K562 (cell line): ENCODE results near the gene TFPI. TPM values are rescaled to one million over a fixed set of nuclear protein-coding genes. Genes with fewer than 3 reads are reported as not detected.

Experiments used
- ATAC-seq: fragments of 200-7000 bp; cut with Tn5 transposase; 3 replicates; pipeline ENCODE4 v1.9.1; 2020; ENCODE audit warnings: moderate library complexity
- BruUV-seq: library from RNA; stranded (reverse); fragments of 400-500 nt; replicated peaks from 2 replicates; lab custom pipeline; 2021; lab: Mats Ljungman, UMichigan
- CTCF ChIA-PET: fragments of 300-600 bp; formaldehyde crosslinking; extraction: SDS; loops from one replicate; lab custom pipeline; 2021; ENCODE audit warnings: low intra/inter-chr PET ratio; lab: Yijun Ruan, JAX
- POLR2A ChIA-PET: fragments of 300-600, 350-650 bp; sonication (Branson Sonifier 250); formaldehyde crosslinking; extraction: SDS; loops from one replicate; lab custom pipeline; 2021; ENCODE audit warnings: antibody characterized with exemption, inconsistent platforms; lab: Yijun Ruan, JAX
- DNase-seq, 4 experiments: peaks; one replicate each; pipeline versions ENCODE4 v3.0.0 to v3.0.0-alpha.2; 2011 to 2018; ENCODE audit warnings: low spot score in 3 of 4, mixed read lengths in 3 of 4; ENCODE audit errors: extremely low read depth in 1 of 4
- FAIRE-seq: peaks from 2 replicates; lab custom pipeline; 2011; peaks lifted over from hg19 to GRCh38; lab: Jason Lieb, UNC
- H2AFZ ChIP-seq: 2 replicates; pipeline ENCODE4 v1.6.0; 2011; ENCODE audit warnings: low read depth, low read length, control low read depth, inconsistent platforms
- H3K27ac ChIP-seq: fragments of 200-600 bp; 3 replicates; pipeline ENCODE4 v1.8.0; 2011; ENCODE audit warnings: low read depth, mild to moderate bottlenecking, control low read depth, inconsistent platforms, low read length, moderate library complexity, mixed read lengths; ENCODE audit errors: extremely low read depth
- H3K27me3 ChIP-seq, 2 experiments: fragments of 300-600 bp in 1 of 2; 2 replicates in 1 of 2; 3 replicates in 1 of 2; pipeline versions ENCODE4 v1.6.0 to v1.8.0; 2011; ENCODE audit warnings: inconsistent platforms in 2 of 2, low read length in 2 of 2, mild to moderate bottlenecking in 1 of 2, mixed read lengths in 1 of 2, moderate library complexity in 1 of 2; ENCODE audit not compliant: control insufficient read depth in 2 of 2, insufficient read depth in 2 of 2
- H3K36me3 ChIP-seq: fragments of 300-600 bp; 3 replicates; pipeline ENCODE4 v1.8.0; 2011; ENCODE audit warnings: mild to moderate bottlenecking, low read length, inconsistent platforms; ENCODE audit not compliant: control insufficient read depth, insufficient read depth
- H3K4me1 ChIP-seq, 2 experiments: fragments of 200-600 bp in 1 of 2; replicated peaks in 1 of 2; 2 replicates in 1 of 2; 3 replicates in 1 of 2; pipeline versions ENCODE4 v1.5.1 to v1.8.0; 2011; ENCODE audit warnings: inconsistent platforms in 2 of 2, low read length in 2 of 2, mild to moderate bottlenecking in 1 of 2, mixed read lengths in 1 of 2, moderate library complexity in 1 of 2; ENCODE audit not compliant: control insufficient read depth in 2 of 2, insufficient read depth in 2 of 2
- H3K4me2 ChIP-seq: 2 replicates; pipeline ENCODE4 v1.6.1; 2011; ENCODE audit warnings: low read length, control low read depth, inconsistent platforms, mixed read lengths; ENCODE audit not compliant: insufficient read depth
- H3K4me3 ChIP-seq: fragments of 200-600 bp; sonication (generic), shearing (Covaris generic); 2 replicates; pipeline ENCODE4 v1.5.1; 2016; ENCODE audit warnings: control low read depth, inconsistent platforms
- H3K79me2 ChIP-seq: fragments of 200-600 bp; 3 replicates; pipeline ENCODE4 v1.8.0; 2011; ENCODE audit warnings: low read length, inconsistent platforms; ENCODE audit not compliant: control insufficient read depth, insufficient read depth
- H3K9ac ChIP-seq, 2 experiments: 2 replicates each; pipeline versions ENCODE4 v1.6.0 to v1.6.1; 2011; ENCODE audit warnings: low read depth in 2 of 2, low read length in 2 of 2, control low read depth in 1 of 2, inconsistent platforms in 1 of 2, mild to moderate bottlenecking in 1 of 2, mixed read lengths in 1 of 2; ENCODE audit not compliant: insufficient read depth in 1 of 2
- H3K9me1 ChIP-seq: one replicate; pipeline ENCODE4 v1.6.0; 2011; ENCODE audit warnings: inconsistent platforms, mild to moderate bottlenecking, low read length, moderate library complexity; ENCODE audit not compliant: control insufficient read depth, insufficient read depth
- H3K9me3 ChIP-seq: replicated peaks from 2 replicates; pipeline ENCODE4 v1.5.1; 2011; ENCODE audit warnings: low read depth, low read length, inconsistent platforms; ENCODE audit not compliant: control insufficient read depth, insufficient read depth
- H4K20me1 ChIP-seq: replicated peaks from 2 replicates; pipeline ENCODE4 v1.6.1; 2011; ENCODE audit warnings: low read length, inconsistent platforms, mixed read lengths; ENCODE audit not compliant: control insufficient read depth, insufficient read depth
- ARID1B ChIP-seq: fragments of 450-650 bp; IDR thresholded peaks from 2 replicates; pipeline ENCODE4 v1.6.1; 2016; ENCODE audit warnings: antibody characterized with exemption, mild to moderate bottlenecking, inconsistent platforms
- CEBPG ChIP-seq, 3 experiments: fragments of 200-800 bp in 1 of 3; sonication (Bioruptor generic) in 1 of 3; sonication (generic) in 1 of 3; formaldehyde crosslinking in 1 of 3; IDR thresholded peaks in 2 of 3; conservative IDR thresholded peaks in 1 of 3; 2 replicates each; pipeline versions ENCODE4 v1.6.1 to v1.8.0; 2016 to 2022; ENCODE audit warnings: missing compliant biosample characterization in 2 of 3, missing genetic modification characterization in 2 of 3, mild to moderate bottlenecking in 1 of 3, missing genetic modification reagents in 1 of 3
- HDGF ChIP-seq: fragments of 450-650 bp; IDR thresholded peaks from 2 replicates; pipeline ENCODE4 v1.6.1; 2016
- NCOR1 ChIP-seq: fragments of 450-650 bp; IDR thresholded peaks from 2 replicates; pipeline ENCODE4 v1.6.1; 2016; ENCODE audit warnings: mild to moderate bottlenecking, moderate library complexity
- PHB ChIP-seq: fragments of 250-450 bp; sonication (Bioruptor Pico); IDR thresholded peaks from 2 replicates; pipeline ENCODE4 v1.5.0; 2021
- TCFL5 ChIP-seq: fragments of 250-450 bp; sonication (Bioruptor Pico); conservative IDR thresholded peaks from 2 replicates; pipeline ENCODE4 v1.6.1; 2021; ENCODE audit warnings: mild to moderate bottlenecking, moderate library complexity, matching md5 sums
- ZNF699 ChIP-seq: fragments of 250-450 bp; sonication (Bioruptor Pico); IDR thresholded peaks from 2 replicates; pipeline ENCODE4 v1.8.0; 2021; ENCODE audit warnings: mild to moderate bottlenecking, moderate library complexity; ENCODE audit not compliant: insufficient replicate concordance
- WGBS: fragments of 100-300 bp; shearing (Covaris generic); methylation state at CpG from one replicate; pipeline ENCODE4 v1.1.6; 2016; ENCODE audit warnings: low coverage, mixed read lengths; ENCODE audit not compliant: insufficient coverage; ENCODE audit errors: missing lambda C conversion rate; 5-methylcytosine and 5-hydroxymethylcytosine counted together
- in situ Hi-C: fragments of 300-500 bp; cut with MboI; formaldehyde crosslinking; loops from 4 replicates; pipeline ENCODE4 v1.15.0; 2018; ENCODE audit warnings: inconsistent platforms, mixed read lengths
- intact Hi-C: fragments of 100-400 bp; cut with micrococcal nuclease; formaldehyde crosslinking; loops from 2 replicates; pipeline ENCODE4 v1.14.2; 2022
- polyA plus RNA-seq, 8 experiments: library from polyadenylated mRNA; depleted of rRNA in 4 of 8; stranded (reverse) in 5 of 8; unstranded in 3 of 8; fragments of >200 nt; fragmentation: Nextera tagmentation in 2 of 8; fragmentation: Illumina TruSeq in 1 of 8; extraction: Ambion mirVana in 2 of 8; extraction: Trizol in 1 of 8; gene quantifications; 2 replicates each; pipeline versions ENCODE4 v1.2.1 to v1.2.3, GENCODE V29; 2011 to 2014; ENCODE audit warnings: inconsistent platforms in 1 of 8, missing spikeins in 1 of 8
- total RNA-seq, 7 experiments: library from RNA; depleted of rRNA in 6 of 7; stranded (reverse); fragments of >200 nt in 6 of 7; fragmentation: Illumina TruSeq in 2 of 7; extraction: Trizol in 2 of 7; gene quantifications; 2 replicates each; pipeline versions ENCODE4 v1.2.1 to v1.2.3, GENCODE V29; 2011 to 2021; ENCODE audit warnings: low replicate concordance in 1 of 7

The TFPI gene
- total and polyA plus RNA-seq, 9 of the 15 experiments (the other 6 are each of a cell fraction or from before 2014, with no cell fraction given) = 53.5 to 219 (median 100) TPM

DNA sequence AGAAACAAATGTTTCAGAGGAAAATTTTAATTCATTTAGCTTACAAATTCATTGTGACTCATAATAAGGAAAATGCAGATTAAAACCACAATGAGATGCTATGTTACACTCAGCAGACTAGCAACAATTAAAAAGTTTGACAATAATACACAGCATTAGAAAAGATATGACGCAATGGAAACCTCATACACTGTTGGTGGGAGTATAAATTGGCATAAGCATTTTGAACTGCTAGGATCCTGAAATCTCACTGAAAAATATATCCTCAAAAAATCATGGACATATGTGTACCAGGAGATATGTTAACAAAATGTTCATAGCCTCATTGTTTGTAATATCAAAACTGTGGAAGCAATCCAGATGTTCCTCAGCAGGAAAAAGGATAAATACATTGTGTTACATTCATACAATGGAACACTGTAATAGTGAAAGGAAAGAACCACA lies 119.9 kb downstream of the TFPI start:
- H4K20me1 ChIP-seq = no peaks in the 10 kb centered on the region
- no peak overlapping the region for H3K27ac ChIP-seq
- no peak overlapping the region for H3K9ac ChIP-seq
- no peak overlapping the region for H2AFZ ChIP-seq
- H3K36me3 ChIP-seq = no peaks in the 10 kb centered on the region
- no peak for TF ChIP-seq CEBPG (CRISPR knock-in tag; IDR thresholded peaks at IDR 0.05)
- peak in 1 of 2 experiments; percentile 45; a peak in 2 of 4 replicates for TF ChIP-seq CEBPG (tag; conservative IDR thresholded peaks at IDR 0.05 in 1 of 2, IDR thresholded peaks at IDR 0.05 in 1 of 2)
- no peak for TF ChIP-seq TCFL5 (CRISPR knock-in tag)
- TF ChIP-seq ARID1B = no peak
- H3K4me1 ChIP-seq = no peaks in the 10 kb centered on the region
- no peaks in the 10 kb centered on the region for H3K9me3 ChIP-seq
- no peak overlapping the region for H3K4me2 ChIP-seq
- no peaks in the 10 kb centered on the region for H3K27me3 ChIP-seq
- no peaks in the 10 kb centered on the region for H3K9me1 ChIP-seq
- BruUV-seq = no TSS peak
- no peak for FAIRE-seq
- H3K79me2 ChIP-seq = no peaks in the 10 kb centered on the region
- WGBS = 32% methylated on average over 1 of the region's 1 CpG
- intact Hi-C loops (no loop called here), in situ Hi-C loops (loop anchor here (25.0 kb wide), 1 partner anchor 547 kb away; no protein-coding TSS in a partner anchor)
- no peak for ATAC-seq
- no peak overlapping the region for H3K4me3 ChIP-seq
- ChIA-PET POLR2A (no interaction called here), CTCF (no interaction called here)
- DNase-seq = no peak

DNA sequence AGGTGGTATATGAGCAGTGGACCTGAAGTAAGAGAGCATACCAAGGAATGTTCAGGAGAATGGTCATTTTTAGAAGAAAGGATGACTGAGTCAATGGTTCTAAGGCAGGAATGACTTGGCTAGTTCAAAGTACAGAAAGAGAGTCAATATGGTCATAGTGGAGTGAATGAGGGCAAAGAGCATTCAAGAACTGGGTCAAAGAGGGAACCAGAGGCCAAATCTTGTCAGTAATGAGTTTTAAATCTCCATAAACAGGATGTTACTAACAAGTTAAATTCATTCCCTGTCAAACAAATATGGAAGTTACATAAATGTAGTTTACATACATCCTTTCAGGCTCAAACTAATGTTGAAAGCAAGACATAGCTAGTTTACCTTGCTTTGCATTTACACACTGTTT lies 122.3 kb downstream of the TFPI start:
- no peak overlapping the region for H3K4me2 ChIP-seq
- no peak for FAIRE-seq
- no peaks in the 10 kb centered on the region for H3K36me3 ChIP-seq
- intact Hi-C loops (no loop called here), in situ Hi-C loops (loop anchor here (25.0 kb wide), 1 partner anchor 545 kb away; no protein-coding TSS in a partner anchor)
- H3K79me2 ChIP-seq = no peaks in the 10 kb centered on the region
- no peaks in the 10 kb centered on the region for H3K4me1 ChIP-seq
- CTCF ChIA-PET = no interaction called here
- H3K9me1 ChIP-seq = no peaks in the 10 kb centered on the region
- H3K9ac ChIP-seq = no peak overlapping the region
- H3K4me3 ChIP-seq = no peak overlapping the region
- no TSS peak for BruUV-seq
- H3K9me3 ChIP-seq = no peaks in the 10 kb centered on the region
- no peak overlapping the region for H3K27ac ChIP-seq
- no peak for ATAC-seq
- H4K20me1 ChIP-seq = no peaks in the 10 kb centered on the region
- H2AFZ ChIP-seq = no peak overlapping the region
- DNase-seq = no peak
- POLR2A ChIA-PET = no interaction called here
- H3K27me3 ChIP-seq = no peaks in the 10 kb centered on the region
- TF ChIP-seq ZNF699 (CRISPR knock-in tag) (no peak), HDGF (no peak), PHB (CRISPR knock-in tag) (no peak), NCOR1 (no peak)
